Lower lobe of right lung (tissue), 2 donors: ENCODE data around the gene PAPOLA. TPM values are rescaled to one million over a fixed set of nuclear protein-coding genes. Genes with fewer than 3 reads are reported as not detected.
A peak's percentile ranks its signal among the peaks of the same experiment; 100 is the strongest.
"Not testable (repeated sequence)": the region's sequence is repeated elsewhere in the genome, so short reads cannot be mapped to it uniquely, and the experiment has no call there.

Experiments
- ATAC-seq, 2 donors: fragments of 200-7000 bp; cut with Tn5 transposase; one replicate each; pipeline ENCODE4 v1.9.1; 2020 to 2022; ENCODE audit warnings: mild to moderate bottlenecking in 2 of 2, moderate library complexity in 2 of 2
- DNase-seq: peaks from one replicate; pipeline ENCODE4 v3.0.0-alpha.2; 2020
- H3K27ac ChIP-seq: fragments of 200-600 bp; one replicate; pipeline ENCODE4 v1.8.0; 2022
- H3K27me3 ChIP-seq: fragments of 200-600 bp; one replicate; pipeline ENCODE4 v1.8.0; 2022; ENCODE audit warnings: low read depth
- H3K36me3 ChIP-seq: fragments of 200-600 bp; one replicate; pipeline ENCODE4 v1.8.0; 2022; ENCODE audit warnings: mild to moderate bottlenecking
- H3K4me1 ChIP-seq: fragments of 200-600 bp; one replicate; pipeline ENCODE4 v1.8.0; 2022
- H3K4me3 ChIP-seq: fragments of 200-600 bp; one replicate; pipeline ENCODE4 v1.8.0; 2022; ENCODE audit warnings: mild to moderate bottlenecking
- H3K9me3 ChIP-seq: fragments of 200-600 bp; one replicate; pipeline ENCODE4 v1.8.0; 2022
- intact Hi-C: fragments of 100-400 bp; cut with DNase I; formaldehyde crosslinking; loops from one replicate; pipeline ENCODE4 v1.11.0; 2022
- total RNA-seq: library from RNA; stranded (reverse); fragmentation: NEBNext Ultra II Directional; extraction: Animal tissue kit (Norgen Biotek cat#: 25700); gene quantifications from one replicate; pipeline ENCODE4 v1.2.1, GENCODE V29; 2021
- TF ChIP-seq, protein P1 (sequence below): fragments of 200-600 bp; IDR thresholded peaks from one replicate; pipeline ENCODE4 v1.8.0; 2022; ENCODE audit warnings: antibody characterized with exemption, mild to moderate bottlenecking
- donor health status: DM: no; HTN: yes; CAD: no; lungs with severe emphysema.

Gene PAPOLA
- total RNA-seq, 1 donor from 2014 or later = 190 TPM

DNA sequence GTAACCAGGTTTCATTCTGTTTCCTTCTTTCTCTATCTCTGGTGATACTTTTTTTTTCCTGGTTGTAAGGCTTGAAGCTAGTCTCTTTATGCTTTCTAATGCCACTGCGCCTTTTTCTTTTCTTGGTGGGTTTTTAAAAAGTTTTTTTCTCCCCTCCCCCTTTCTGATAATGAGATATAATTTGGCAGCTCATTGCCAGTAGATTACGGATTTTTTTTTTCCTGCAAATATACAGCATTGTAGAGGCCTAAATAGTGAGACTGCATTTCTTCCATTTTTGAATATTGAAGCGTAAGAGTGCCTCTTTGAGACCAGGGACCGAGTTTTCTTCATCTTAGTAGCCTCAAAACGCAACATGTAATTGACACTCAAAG lies 1.1 kb downstream of the PAPOLA start:
- TF ChIP-seq, protein P1, sequence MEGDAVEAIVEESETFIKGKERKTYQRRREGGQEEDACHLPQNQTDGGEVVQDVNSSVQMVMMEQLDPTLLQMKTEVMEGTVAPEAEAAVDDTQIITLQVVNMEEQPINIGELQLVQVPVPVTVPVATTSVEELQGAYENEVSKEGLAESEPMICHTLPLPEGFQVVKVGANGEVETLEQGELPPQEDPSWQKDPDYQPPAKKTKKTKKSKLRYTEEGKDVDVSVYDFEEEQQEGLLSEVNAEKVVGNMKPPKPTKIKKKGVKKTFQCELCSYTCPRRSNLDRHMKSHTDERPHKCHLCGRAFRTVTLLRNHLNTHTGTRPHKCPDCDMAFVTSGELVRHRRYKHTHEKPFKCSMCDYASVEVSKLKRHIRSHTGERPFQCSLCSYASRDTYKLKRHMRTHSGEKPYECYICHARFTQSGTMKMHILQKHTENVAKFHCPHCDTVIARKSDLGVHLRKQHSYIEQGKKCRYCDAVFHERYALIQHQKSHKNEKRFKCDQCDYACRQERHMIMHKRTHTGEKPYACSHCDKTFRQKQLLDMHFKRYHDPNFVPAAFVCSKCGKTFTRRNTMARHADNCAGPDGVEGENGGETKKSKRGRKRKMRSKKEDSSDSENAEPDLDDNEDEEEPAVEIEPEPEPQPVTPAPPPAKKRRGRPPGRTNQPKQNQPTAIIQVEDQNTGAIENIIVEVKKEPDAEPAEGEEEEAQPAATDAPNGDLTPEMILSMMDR = no peak
- peaks cover 41% of the 10 kb centered on the region for H3K4me1 ChIP-seq
- H3K27me3 ChIP-seq = no peaks in the 10 kb centered on the region
- H3K27ac ChIP-seq = peak overlapping the region; percentile 98
- H3K36me3 ChIP-seq = no peaks in the 10 kb centered on the region
- H3K4me3 ChIP-seq = peak overlapping the region; percentile 83
- no peaks in the 10 kb centered on the region for H3K9me3 ChIP-seq
- ATAC-seq (no peak), DNase-seq (no peak)
- intact Hi-C loops = no loop called here

DNA sequence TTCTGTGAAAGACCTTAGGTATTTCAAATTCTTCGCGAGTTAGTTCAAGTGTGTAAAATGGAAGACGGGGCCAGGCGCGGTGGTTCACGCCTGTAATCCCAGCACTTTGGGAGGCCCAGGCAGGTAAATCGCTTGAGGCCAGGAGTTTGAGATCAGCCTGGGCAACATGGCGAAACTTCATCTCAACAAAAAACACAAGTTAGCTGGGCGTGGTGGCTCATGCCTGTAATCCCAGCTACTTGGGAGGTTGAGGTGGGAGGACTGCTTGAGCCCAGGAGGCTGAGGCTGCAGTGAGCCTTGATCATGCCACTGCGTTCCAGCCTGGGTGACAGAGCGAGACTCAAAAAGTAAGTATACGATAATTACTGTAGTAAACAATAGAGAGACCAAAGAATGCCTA lies 2.2 kb downstream of the PAPOLA start:
- H3K27ac ChIP-seq, intact Hi-C loops, H3K27me3 ChIP-seq, ATAC-seq, H3K36me3 ChIP-seq, H3K9me3 ChIP-seq, DNase-seq: not testable (repeated sequence)
- H3K4me3 ChIP-seq = peak overlapping the region; percentile 83
- peaks cover 51% of the 10 kb centered on the region for H3K4me1 ChIP-seq

DNA sequence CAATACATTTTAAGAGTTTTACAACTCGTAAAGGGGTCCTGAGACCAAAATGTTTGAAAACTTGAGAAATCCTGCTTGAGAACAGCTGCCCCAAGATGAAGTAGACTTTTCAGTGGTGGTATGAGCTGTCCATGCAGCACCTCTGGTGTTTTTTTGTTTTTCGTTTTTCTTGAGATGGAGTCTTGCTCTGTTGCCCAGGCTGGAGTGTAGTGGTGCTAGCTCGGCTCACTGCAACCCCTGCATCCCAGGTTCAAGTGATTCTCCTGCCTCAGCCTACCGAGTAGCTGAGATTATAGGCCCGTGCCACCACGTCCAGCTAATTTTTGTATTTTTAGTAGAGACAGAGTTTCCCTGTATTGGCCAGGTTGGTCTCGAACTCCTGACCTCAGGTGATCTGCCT lies 5.5 kb downstream of the PAPOLA start:
- Histone ChIP-seq H3K27me3 (no peaks in the 10 kb centered on the region), H3K36me3 (no peaks in the 10 kb centered on the region), H3K27ac (no peak overlapping the region), H3K4me1 (peaks cover 76% of the 10 kb centered on the region), H3K9me3 (no peaks in the 10 kb centered on the region), H3K4me3 (no peak overlapping the region)
- TF ChIP-seq, protein P1 = no peak
- ATAC-seq (no peak), DNase-seq (no peak)
- intact Hi-C loops = no loop called here

DNA sequence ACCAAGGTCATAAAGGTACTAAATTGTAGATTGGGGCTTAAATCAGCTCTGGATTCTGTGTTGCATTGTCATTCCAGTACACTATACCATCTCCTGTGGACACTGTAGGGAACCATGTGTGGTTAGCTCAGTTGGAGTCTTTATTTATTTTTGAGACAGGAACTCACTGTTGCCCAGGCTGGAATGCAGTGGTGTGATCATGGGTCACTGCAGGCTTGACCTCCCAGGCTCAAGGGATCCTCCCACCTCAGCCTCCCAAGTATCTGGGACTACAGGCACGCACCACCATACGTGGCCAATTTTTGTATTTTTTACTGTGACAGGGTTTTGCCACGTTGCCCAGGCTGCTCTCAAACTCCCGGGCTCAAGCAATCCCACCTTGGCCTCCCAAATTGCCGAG lies 6.7 kb downstream of the PAPOLA start:
- H3K4me1 ChIP-seq = peaks cover 84% of the 10 kb centered on the region
- H3K27ac ChIP-seq = no peak overlapping the region
- ATAC-seq (no peak), DNase-seq (no peak)
- no peaks in the 10 kb centered on the region for H3K9me3 ChIP-seq
- H3K4me3 ChIP-seq = no peak overlapping the region
- intact Hi-C loops = no loop called here
- TF ChIP-seq, protein P1 = no peak
- H3K36me3 ChIP-seq = no peaks in the 10 kb centered on the region
- H3K27me3 ChIP-seq = no peaks in the 10 kb centered on the region

DNA sequence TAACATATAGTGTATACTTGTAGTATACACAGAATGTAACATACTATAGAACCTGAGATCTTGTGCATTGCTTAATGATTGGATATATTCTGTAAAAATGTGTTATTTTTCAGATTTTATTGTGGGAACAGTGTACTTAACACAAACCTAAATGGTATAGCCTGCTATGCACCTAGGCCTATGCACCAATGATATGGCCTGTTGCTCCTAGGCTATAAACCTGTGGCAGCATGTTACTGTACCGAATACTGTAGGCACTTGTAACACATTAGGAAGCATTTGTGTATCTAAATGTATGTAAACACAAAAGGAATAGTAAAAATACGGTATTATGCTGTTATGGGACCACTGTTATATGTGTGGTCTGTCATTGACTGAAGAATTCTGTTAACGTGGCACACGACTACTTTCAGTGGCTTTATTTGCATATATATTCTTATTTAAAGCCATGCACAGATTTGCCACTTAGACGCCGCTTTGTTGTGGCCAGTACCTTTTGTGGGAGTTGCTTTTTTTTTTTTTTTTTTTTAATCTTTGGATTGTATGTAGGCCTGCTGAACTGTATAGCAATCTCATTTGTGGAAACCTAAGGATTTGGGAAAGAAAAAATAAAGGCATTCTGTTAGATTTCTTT lies 7.4 kb downstream of the PAPOLA start:
- Histone ChIP-seq H3K27ac (no peak overlapping the region), H3K9me3 (no peaks in the 10 kb centered on the region), H3K4me3 (no peak overlapping the region), H3K27me3 (no peaks in the 10 kb centered on the region), H3K36me3 (no peaks in the 10 kb centered on the region), H3K4me1 (peaks cover 83% of the 10 kb centered on the region)
- ATAC-seq (no peak), DNase-seq (no peak)
- TF ChIP-seq, protein P1 = no peak
- intact Hi-C loops = no loop called here

DNA sequence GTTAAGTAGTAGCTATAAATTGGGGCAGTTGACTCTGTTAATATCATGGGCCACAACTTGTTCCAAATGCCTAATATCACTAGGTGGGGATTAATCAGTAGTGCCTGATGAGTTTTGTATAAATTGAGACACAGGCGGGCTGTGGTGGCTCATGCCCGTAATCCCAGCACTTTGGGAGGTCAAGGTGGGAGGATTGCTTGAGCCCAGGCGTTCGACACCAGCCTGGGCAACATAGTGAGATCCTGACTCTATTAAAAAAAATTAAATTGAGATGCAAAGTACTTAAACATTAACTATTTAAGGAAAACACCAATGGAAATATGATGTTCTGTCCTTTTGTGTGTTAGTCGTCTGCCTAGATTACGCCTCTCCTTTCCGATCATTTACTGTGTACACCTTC lies 9.0 kb downstream of the PAPOLA start:
- Histone ChIP-seq H3K9me3 (no peaks in the 10 kb centered on the region), H3K4me1 (peaks cover 83% of the 10 kb centered on the region), H3K36me3 (no peaks in the 10 kb centered on the region), H3K27ac (no peak overlapping the region), H3K27me3 (no peaks in the 10 kb centered on the region), H3K4me3 (no peak overlapping the region)
- TF ChIP-seq, protein P1 = no peak
- intact Hi-C loops = no loop called here
- DNase-seq (no peak), ATAC-seq (no peak)
